ENCODE data around the gene ZDHHC5.

DNA sequence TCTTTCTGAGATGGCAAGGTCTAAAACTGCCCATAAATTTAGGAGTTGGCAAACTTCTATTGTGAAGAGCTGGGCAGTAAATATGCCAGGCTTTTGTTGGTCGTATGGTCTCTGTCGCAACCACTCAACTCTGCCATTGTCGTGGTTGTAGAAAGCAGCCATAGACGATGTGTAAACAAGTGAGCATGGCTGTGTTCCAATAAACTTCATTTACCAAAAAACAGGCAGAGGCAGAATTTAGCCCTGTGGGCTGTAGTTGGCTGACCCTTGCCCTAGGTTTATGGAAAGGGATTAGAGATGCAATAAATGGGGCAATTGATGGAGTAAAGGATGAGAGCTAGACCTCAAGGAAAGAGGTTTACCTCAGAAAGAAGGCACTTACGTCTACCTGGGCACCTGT lies 35.8 kb upstream of the ZDHHC5 start:
- TF ChIP-seq, protein P1, sequence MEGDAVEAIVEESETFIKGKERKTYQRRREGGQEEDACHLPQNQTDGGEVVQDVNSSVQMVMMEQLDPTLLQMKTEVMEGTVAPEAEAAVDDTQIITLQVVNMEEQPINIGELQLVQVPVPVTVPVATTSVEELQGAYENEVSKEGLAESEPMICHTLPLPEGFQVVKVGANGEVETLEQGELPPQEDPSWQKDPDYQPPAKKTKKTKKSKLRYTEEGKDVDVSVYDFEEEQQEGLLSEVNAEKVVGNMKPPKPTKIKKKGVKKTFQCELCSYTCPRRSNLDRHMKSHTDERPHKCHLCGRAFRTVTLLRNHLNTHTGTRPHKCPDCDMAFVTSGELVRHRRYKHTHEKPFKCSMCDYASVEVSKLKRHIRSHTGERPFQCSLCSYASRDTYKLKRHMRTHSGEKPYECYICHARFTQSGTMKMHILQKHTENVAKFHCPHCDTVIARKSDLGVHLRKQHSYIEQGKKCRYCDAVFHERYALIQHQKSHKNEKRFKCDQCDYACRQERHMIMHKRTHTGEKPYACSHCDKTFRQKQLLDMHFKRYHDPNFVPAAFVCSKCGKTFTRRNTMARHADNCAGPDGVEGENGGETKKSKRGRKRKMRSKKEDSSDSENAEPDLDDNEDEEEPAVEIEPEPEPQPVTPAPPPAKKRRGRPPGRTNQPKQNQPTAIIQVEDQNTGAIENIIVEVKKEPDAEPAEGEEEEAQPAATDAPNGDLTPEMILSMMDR (IDR thresholded peaks at IDR 0.05): no peak
- TF ChIP-seq, protein P2, sequence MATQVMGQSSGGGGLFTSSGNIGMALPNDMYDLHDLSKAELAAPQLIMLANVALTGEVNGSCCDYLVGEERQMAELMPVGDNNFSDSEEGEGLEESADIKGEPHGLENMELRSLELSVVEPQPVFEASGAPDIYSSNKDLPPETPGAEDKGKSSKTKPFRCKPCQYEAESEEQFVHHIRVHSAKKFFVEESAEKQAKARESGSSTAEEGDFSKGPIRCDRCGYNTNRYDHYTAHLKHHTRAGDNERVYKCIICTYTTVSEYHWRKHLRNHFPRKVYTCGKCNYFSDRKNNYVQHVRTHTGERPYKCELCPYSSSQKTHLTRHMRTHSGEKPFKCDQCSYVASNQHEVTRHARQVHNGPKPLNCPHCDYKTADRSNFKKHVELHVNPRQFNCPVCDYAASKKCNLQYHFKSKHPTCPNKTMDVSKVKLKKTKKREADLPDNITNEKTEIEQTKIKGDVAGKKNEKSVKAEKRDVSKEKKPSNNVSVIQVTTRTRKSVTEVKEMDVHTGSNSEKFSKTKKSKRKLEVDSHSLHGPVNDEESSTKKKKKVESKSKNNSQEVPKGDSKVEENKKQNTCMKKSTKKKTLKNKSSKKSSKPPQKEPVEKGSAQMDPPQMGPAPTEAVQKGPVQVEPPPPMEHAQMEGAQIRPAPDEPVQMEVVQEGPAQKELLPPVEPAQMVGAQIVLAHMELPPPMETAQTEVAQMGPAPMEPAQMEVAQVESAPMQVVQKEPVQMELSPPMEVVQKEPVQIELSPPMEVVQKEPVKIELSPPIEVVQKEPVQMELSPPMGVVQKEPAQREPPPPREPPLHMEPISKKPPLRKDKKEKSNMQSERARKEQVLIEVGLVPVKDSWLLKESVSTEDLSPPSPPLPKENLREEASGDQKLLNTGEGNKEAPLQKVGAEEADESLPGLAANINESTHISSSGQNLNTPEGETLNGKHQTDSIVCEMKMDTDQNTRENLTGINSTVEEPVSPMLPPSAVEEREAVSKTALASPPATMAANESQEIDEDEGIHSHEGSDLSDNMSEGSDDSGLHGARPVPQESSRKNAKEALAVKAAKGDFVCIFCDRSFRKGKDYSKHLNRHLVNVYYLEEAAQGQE (IDR thresholded peaks at IDR 0.05; ENCODE audit: insufficient read depth in 1 of 2, low read depth in 2 of 2, low read length in 1 of 2): no peak
- TF ChIP-seq POLR2AphosphoS5 (IDR thresholded peaks at IDR 0.05; ENCODE audit: low read depth, low read length) (no peak), SIN3A (IDR thresholded peaks at IDR 0.05; ENCODE audit: borderline replicate concordance, insufficient read depth, low read depth, low read length) (no peak)
